GM12864 (cell line): ENCODE measurements around the gene SYTL1.

ENCODE experiments used
- DNase-seq: peaks from one replicate; pipeline ENCODE4 v3.0.0-alpha.2; 2011; ENCODE audit warnings: low read depth
- H3K4me3 ChIP-seq: 2 replicates; pipeline ENCODE4 v1.5.1; 2011; ENCODE audit warnings: mild to moderate bottlenecking, low read depth, low read length, control low read depth
- CTCF ChIP-seq: IDR thresholded peaks from 2 replicates; pipeline ENCODE4 v1.5.1; 2011; ENCODE audit warnings: low read depth, mild to moderate bottlenecking, moderate library complexity, low read length, control low read depth, inconsistent platforms; ENCODE audit errors: missing control alignments

SYTL1 gene

GRCh38 chr1:27368869-27369582, 27.2 kb downstream of the SYTL1 start:
- DNase-seq, result no peak
- H3K4me3 ChIP-seq, result no peak overlapping the region
- no peak for TF ChIP-seq CTCF

GRCh38 chr1:27372022-27372807, 30.4 kb downstream of the SYTL1 start:
- DNase-seq, result no peak
- no peak for TF ChIP-seq CTCF
- H3K4me3 ChIP-seq, result no peak overlapping the region

GRCh38 chr1:27372808-27373690, 31.2 kb downstream of the SYTL1 start:
- peak; percentile 41 for TF ChIP-seq CTCF
- no peak overlapping the region for H3K4me3 ChIP-seq
- no peak for DNase-seq

GRCh38 chr1:27374362-27375086, 32.7 kb downstream of the SYTL1 start, which contains the start of gene FCN3:
Gene FCN3, minus strand, starts transcription at chr1:27374824. Its CDS starts 6 bp downstream, at chr1:27374818.
- no peak within 1 kb of the TSS for H3K4me3 ChIP-seq
- no peak for DNase-seq
- no peak for TF ChIP-seq CTCF

GRCh38 chr1:27377760-27378495, 36.1 kb downstream of the SYTL1 start:
- no peak overlapping the region for H3K4me3 ChIP-seq
- DNase-seq, result no peak
- no peak for TF ChIP-seq CTCF
